Fibroblast of lung (primary cell): ENCODE results near the gene BUD31. TPM values are rescaled to one million over a fixed set of nuclear protein-coding genes. Genes with fewer than 3 reads are reported as not detected.
A peak's percentile ranks its signal among the peaks of the same experiment; 100 is the strongest.

Source experiments
- DNase-seq, 2 donors: peaks; one replicate each; pipeline versions ENCODE4 v3.0.0 to v3.0.0-alpha.2; 2010; ENCODE audit warnings: low read depth in 2 of 2
- H2AFZ ChIP-seq: 2 replicates; pipeline ENCODE4 v1.5.1; 2012; ENCODE audit warnings: low read length, control low read depth, inconsistent platforms
- H3K27ac ChIP-seq: 2 replicates; pipeline ENCODE4 v1.5.1; 2011; ENCODE audit warnings: low read length, control low read depth; ENCODE audit not compliant: insufficient read depth
- H3K27me3 ChIP-seq: 2 replicates; pipeline ENCODE4 v1.5.1; 2011; ENCODE audit warnings: mild to moderate bottlenecking, low read length; ENCODE audit not compliant: control insufficient read depth, insufficient read depth
- H3K36me3 ChIP-seq: 2 replicates; pipeline ENCODE4 v1.5.1; 2011; ENCODE audit warnings: low read length; ENCODE audit not compliant: control insufficient read depth, insufficient read depth
- H3K4me1 ChIP-seq: 2 replicates; pipeline ENCODE4 v1.5.1; 2011; ENCODE audit warnings: low read length; ENCODE audit not compliant: control insufficient read depth, insufficient read depth; ENCODE audit errors: extremely low read depth
- H3K4me2 ChIP-seq: 2 replicates; pipeline ENCODE4 v1.5.1; 2011; ENCODE audit warnings: low read length, control low read depth; ENCODE audit not compliant: insufficient read depth; ENCODE audit errors: extremely low read depth
- H3K4me3 ChIP-seq, 4 experiments: fragments of 200-600 bp in 1 of 4; sonication (generic) in 1 of 4; replicated peaks in 1 of 4; 2 replicates each; pipeline ENCODE4 v1.5.1; 2011 to 2016; ENCODE audit warnings: low read length in 4 of 4, low read depth in 3 of 4, mild to moderate bottlenecking in 3 of 4, control low read depth in 2 of 4, inconsistent platforms in 1 of 4, mixed read lengths in 1 of 4; ENCODE audit not compliant: insufficient read depth in 1 of 4; ENCODE audit errors: control extremely low read depth in 1 of 4
- H3K79me2 ChIP-seq: 2 replicates; pipeline ENCODE4 v1.5.1; 2012; ENCODE audit warnings: mild to moderate bottlenecking, low read length, inconsistent platforms; ENCODE audit not compliant: control insufficient read depth, insufficient read depth
- H3K9ac ChIP-seq: 2 replicates; pipeline ENCODE4 v1.5.1; 2011; ENCODE audit warnings: mild to moderate bottlenecking, low read length, control low read depth; ENCODE audit not compliant: insufficient read depth
- H3K9me3 ChIP-seq: 2 replicates; pipeline ENCODE4 v1.5.1; 2012; ENCODE audit warnings: low read depth, low read length; ENCODE audit not compliant: control insufficient read depth, insufficient read depth
- H4K20me1 ChIP-seq: 2 replicates; pipeline ENCODE4 v1.5.1; 2011; ENCODE audit warnings: low read length; ENCODE audit not compliant: control insufficient read depth, insufficient read depth; ENCODE audit errors: extremely low read depth
- EZH2 ChIP-seq: IDR thresholded peaks from 2 replicates; pipeline ENCODE4 v1.5.1; 2012; ENCODE audit warnings: low read length, control low read depth, mild to moderate bottlenecking; ENCODE audit errors: missing control alignments
- polyA plus RNA-seq, 2 donors: library from polyadenylated mRNA; depleted of rRNA in 1 of 2; stranded (reverse) in 1 of 2; unstranded in 1 of 2; fragments of >200 nt; gene quantifications; 2 replicates each; pipeline ENCODE4 v1.2.1, GENCODE V29; 2011 to 2012; ENCODE audit warnings: missing spikeins in 1 of 2
- total RNA-seq: library from RNA; depleted of rRNA; stranded (reverse); fragments of >200 nt; gene quantifications from 2 replicates; pipeline ENCODE4 v1.2.1, GENCODE V29; 2014
- TF ChIP-seq, protein P1 (sequence below), 2 donors: IDR thresholded peaks in 1 of 2; conservative IDR thresholded peaks in 1 of 2; 1 replicate in 1 of 2; 2 replicates in 1 of 2; pipeline ENCODE4 v1.5.1; 2011 to 2012; ENCODE audit warnings: low read length in 2 of 2, control low read depth in 1 of 2, inconsistent platforms in 1 of 2, low read depth in 1 of 2, mild to moderate bottlenecking in 1 of 2

The BUD31 gene
- total and polyA plus RNA-seq, 2 donors (not counting 1 experiment from before 2014, with no cell fraction given) = 83.4 to 114 TPM

DNA sequence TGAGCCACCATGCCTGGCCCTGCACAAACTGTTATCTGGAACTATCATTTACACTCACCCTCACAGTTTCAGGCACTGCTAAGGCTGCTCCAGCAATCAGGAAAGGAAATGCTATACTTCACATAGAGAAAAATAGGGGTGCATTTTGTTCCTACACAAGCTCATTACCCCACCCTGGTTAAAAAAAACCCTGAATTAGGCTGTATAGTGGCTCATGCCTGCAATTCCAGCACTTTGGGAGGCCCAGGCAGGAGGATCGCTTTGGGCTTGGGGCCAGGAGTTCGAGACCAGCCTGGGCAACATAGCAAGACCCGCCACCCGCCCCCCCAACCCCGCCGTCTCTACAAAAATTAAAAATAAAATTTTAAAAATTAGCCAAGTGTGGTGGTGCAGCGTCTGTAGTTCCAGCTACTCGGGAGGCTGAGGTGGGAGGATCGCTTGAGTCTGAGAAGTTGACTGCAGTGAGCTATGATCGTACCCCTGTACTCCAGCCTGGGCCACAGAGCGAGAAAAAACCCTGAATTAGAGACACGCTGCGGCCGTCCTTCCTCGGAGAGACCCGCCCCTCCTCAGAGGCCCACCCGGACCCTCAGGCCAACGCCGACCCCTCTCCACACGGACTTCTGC is 29.3 kb downstream of the BUD31 start:
- H4K20me1 ChIP-seq = no peaks in the 10 kb centered on the region
- H3K9me3 ChIP-seq = no peaks in the 10 kb centered on the region
- H3K27ac ChIP-seq = peak overlapping the region; percentile 80
- TF ChIP-seq, protein P1, sequence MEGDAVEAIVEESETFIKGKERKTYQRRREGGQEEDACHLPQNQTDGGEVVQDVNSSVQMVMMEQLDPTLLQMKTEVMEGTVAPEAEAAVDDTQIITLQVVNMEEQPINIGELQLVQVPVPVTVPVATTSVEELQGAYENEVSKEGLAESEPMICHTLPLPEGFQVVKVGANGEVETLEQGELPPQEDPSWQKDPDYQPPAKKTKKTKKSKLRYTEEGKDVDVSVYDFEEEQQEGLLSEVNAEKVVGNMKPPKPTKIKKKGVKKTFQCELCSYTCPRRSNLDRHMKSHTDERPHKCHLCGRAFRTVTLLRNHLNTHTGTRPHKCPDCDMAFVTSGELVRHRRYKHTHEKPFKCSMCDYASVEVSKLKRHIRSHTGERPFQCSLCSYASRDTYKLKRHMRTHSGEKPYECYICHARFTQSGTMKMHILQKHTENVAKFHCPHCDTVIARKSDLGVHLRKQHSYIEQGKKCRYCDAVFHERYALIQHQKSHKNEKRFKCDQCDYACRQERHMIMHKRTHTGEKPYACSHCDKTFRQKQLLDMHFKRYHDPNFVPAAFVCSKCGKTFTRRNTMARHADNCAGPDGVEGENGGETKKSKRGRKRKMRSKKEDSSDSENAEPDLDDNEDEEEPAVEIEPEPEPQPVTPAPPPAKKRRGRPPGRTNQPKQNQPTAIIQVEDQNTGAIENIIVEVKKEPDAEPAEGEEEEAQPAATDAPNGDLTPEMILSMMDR (conservative IDR thresholded peaks at IDR 0.05 in 1 of 2, IDR thresholded peaks at IDR 0.05 in 1 of 2; ENCODE audit: low read depth in 1 of 2, low read length in 2 of 2) = no peak
- TF ChIP-seq EZH2 = no peak
- H3K36me3 ChIP-seq = no peaks in the 10 kb centered on the region
- no peaks in the 10 kb centered on the region for H3K27me3 ChIP-seq
- peaks cover 10% of the 10 kb centered on the region for H3K4me1 ChIP-seq
- peak overlapping the region; percentile 83 for H3K9ac ChIP-seq
- peak overlapping the region; percentile 79 for H2AFZ ChIP-seq
- peaks cover 34% of the 10 kb centered on the region for H3K79me2 ChIP-seq
- DNase-seq = no peak
- peak overlapping the region; percentile 87 to 98 (median 95) for H3K4me3 ChIP-seq
- H3K4me2 ChIP-seq = peak overlapping the region; percentile 75

DNA sequence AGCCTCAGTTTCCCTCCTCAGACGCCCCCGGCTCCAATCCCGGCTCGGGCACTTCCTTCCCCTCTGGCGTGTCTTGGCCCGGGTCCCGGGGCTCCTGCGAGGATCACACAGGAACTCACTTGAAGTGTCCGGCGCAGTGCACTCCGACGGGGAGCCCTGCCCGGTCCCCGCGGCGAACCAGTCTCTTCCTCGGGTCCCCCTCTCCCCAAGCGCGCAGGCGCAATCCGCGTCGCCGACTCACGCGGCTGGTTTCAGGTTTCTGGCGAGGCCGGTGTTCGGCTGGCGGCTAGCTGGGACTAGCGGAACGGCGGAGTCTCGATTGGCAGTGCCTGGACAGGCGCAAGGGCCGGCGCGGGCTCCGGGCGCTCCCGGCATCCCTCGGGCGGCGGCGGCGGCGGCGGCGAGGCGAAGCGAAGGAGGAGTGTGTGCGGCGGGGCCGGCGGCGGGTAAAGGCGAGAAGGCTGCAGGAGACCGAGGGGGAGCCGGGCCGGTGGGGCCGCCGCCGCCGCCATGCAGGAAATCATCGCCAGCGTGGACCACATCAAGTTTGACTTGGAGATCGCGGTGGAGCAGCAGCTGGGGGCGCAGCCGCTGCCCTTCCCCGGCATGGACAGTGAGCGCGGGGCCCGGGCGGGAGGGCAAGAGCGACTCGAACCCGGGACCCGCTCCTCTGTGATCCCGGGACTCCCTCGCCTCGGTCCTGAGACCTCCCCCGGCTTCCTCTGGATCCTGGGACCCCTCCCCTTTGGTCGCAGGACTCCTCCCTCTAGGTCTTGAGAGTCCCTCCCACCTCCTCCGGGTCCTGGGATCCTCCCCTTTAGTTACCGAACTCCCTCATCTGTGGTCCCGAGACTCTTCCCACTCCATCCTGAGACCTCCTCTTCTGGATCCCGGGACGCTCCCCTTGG is 30.1 kb downstream of the BUD31 start, which contains the start of the genes CPSF4 and PTCD1:
Gene CPSF4, plus strand, starts transcription at position 371 of the 908 bp plus-strand sequence. Its CDS starts 140 bp downstream, at position 511.
Gene PTCD1, minus strand, starts transcription at position 226 of the 908 bp plus-strand sequence. CDS start 3,556 bp downstream, outside the sequence.
- Histone ChIP-seq H2AFZ (peak within 1 kb of the TSS; percentile 79), H3K27me3 (no peaks in the 10 kb centered on the region), H3K4me2 (peak within 1 kb of the TSS; percentile 94), H3K4me1 (peaks cover 10% of the 10 kb centered on the region), H3K27ac (peak within 1 kb of the TSS; percentile 80), H3K79me2 (peaks cover 34% of the 10 kb centered on the region), H3K9ac (peak within 1 kb of the TSS; percentile 83), H3K9me3 (no peaks in the 10 kb centered on the region), H4K20me1 (no peaks in the 10 kb centered on the region), H3K36me3 (no peaks in the 10 kb centered on the region), H3K4me3 (peak within 1 kb of the TSS; percentile 90 to 98 (median 95))
- DNase-seq = peak; percentile 94
- TF ChIP-seq EZH2 = no peak
- TF ChIP-seq, protein P1 (conservative IDR thresholded peaks at IDR 0.05 in 1 of 2, IDR thresholded peaks at IDR 0.05 in 1 of 2; ENCODE audit: low read depth in 1 of 2, low read length in 2 of 2) = no peak

DNA sequence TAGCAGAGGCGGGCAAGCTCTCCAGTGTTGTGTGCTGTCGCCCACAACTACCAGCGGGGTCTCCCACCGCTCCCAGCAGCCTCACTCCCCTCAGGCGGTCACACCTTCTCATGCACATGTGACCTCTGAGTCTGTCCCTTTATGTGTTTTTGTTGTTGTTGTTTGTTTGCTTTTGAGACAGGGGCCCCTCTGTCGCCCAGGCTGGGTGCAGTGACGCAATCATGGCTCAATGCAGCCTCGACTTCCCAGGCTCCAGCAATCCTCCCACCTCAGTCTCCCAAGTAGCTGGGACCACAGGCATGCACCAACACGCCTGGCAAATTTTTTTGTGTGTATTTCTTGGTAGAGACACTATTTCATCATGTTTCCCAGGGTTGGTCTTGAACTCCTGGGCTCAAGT is 31.4 kb downstream of the BUD31 start:
- Histone ChIP-seq H3K4me1 (peaks cover 10% of the 10 kb centered on the region), H3K27me3 (no peaks in the 10 kb centered on the region), H3K4me2 (peak overlapping the region; percentile 94), H3K79me2 (peaks cover 34% of the 10 kb centered on the region), H3K9me3 (no peaks in the 10 kb centered on the region), H3K4me3 (peak overlapping the region; percentile 90 to 98 (median 95)), H4K20me1 (no peaks in the 10 kb centered on the region), H3K36me3 (peaks cover 4% of the 10 kb centered on the region), H2AFZ (no peak overlapping the region), H3K9ac (no peak overlapping the region), H3K27ac (no peak overlapping the region)
- DNase-seq = peak; percentile 12 to 28
- no peak for TF ChIP-seq EZH2
- TF ChIP-seq, protein P1 (conservative IDR thresholded peaks at IDR 0.05 in 1 of 2, IDR thresholded peaks at IDR 0.05 in 1 of 2; ENCODE audit: low read depth in 1 of 2, low read length in 2 of 2) = no peak
